MM.1S (cell line): ENCODE data around the gene AUTS2.

ENCODE experiments used
- DNase-seq: peaks from one replicate; pipeline ENCODE4 v3.0.0-alpha.2; 2015
- H2AFZ ChIP-seq: fragments of 300-600 bp; sonication (generic); 2 replicates; pipeline ENCODE4 v1.6.0; 2016; ENCODE audit warnings: antibody characterized with exemption, low read length
- H3F3A ChIP-seq: fragments of 300-600 bp; sonication (generic); 2 replicates; pipeline ENCODE4 v1.6.1; 2016; ENCODE audit warnings: mild to moderate bottlenecking, antibody characterized with exemption, low read length, moderate library complexity, mixed read lengths; ENCODE audit not compliant: insufficient read depth
- H3K27ac ChIP-seq: fragments of 300-600 bp; sonication (generic); 2 replicates; pipeline ENCODE4 v1.5.1; 2016; ENCODE audit warnings: mild to moderate bottlenecking, low read length
- H3K27me3 ChIP-seq: fragments of 300-600 bp; sonication (generic); replicated peaks from 2 replicates; pipeline ENCODE4 v1.6.0; 2016; ENCODE audit warnings: low read length; ENCODE audit not compliant: insufficient read depth
- H3K36me3 ChIP-seq: fragments of 300-600 bp; sonication (generic); replicated peaks from 2 replicates; pipeline ENCODE4 v1.6.1; 2016; ENCODE audit warnings: mild to moderate bottlenecking, low read length, mixed read lengths; ENCODE audit not compliant: insufficient read depth
- H3K4me1 ChIP-seq: fragments of 300-600 bp; sonication (generic); 2 replicates; pipeline ENCODE4 v1.6.1; 2016; ENCODE audit warnings: low read length, mixed read lengths
- H3K4me2 ChIP-seq: fragments of 300-600 bp; sonication (generic); 2 replicates; pipeline ENCODE4 v1.6.0; 2016; ENCODE audit warnings: low read depth, low read length
- H3K4me3 ChIP-seq: fragments of 300-600 bp; sonication (generic); 2 replicates; pipeline ENCODE4 v1.5.1; 2016; ENCODE audit warnings: low read length, mixed read lengths
- H3K79me2 ChIP-seq: fragments of 300-600 bp; sonication (generic); 2 replicates; pipeline ENCODE4 v1.6.1; 2016; ENCODE audit warnings: mixed run types, low read length, mixed read lengths
- H3K9ac ChIP-seq: fragments of 300-600 bp; sonication (generic); 2 replicates; pipeline ENCODE4 v1.6.1; 2016; ENCODE audit warnings: low read length, mixed read lengths
- H3K9me2 ChIP-seq: fragments of 300-600 bp; sonication (generic); replicated peaks from 2 replicates; pipeline ENCODE4 v1.6.1; 2016; ENCODE audit warnings: mild to moderate bottlenecking, low read length, mixed read lengths; ENCODE audit not compliant: insufficient read depth
- H3K9me3 ChIP-seq: fragments of 300-600 bp; sonication (generic); replicated peaks from 2 replicates; pipeline ENCODE4 v1.6.1; 2016; ENCODE audit warnings: mild to moderate bottlenecking, low read length, mixed read lengths; ENCODE audit not compliant: insufficient read depth
- H4K20me1 ChIP-seq: fragments of 300-600 bp; sonication (generic); 2 replicates; pipeline ENCODE4 v1.6.1; 2016; ENCODE audit warnings: mild to moderate bottlenecking, low read length, moderate library complexity, mixed read lengths; ENCODE audit not compliant: insufficient read depth
- EZH2 ChIP-seq: fragments of 300-600 bp; sonication (generic); optimal IDR thresholded peaks from 2 replicates; pipeline ENCODE3; 2017; ENCODE audit warnings: low read depth, mild to moderate bottlenecking, antibody characterized with exemption, low read length, mixed read lengths
- EZH2phosphoT487 ChIP-seq: fragments of 300-600 bp; sonication (generic); IDR thresholded peaks from 2 replicates; pipeline ENCODE4 v1.6.1; 2018; ENCODE audit warnings: antibody characterized with exemption, low read length
- TF ChIP-seq, protein P1 (sequence below): fragments of 300-600 bp; sonication (generic); IDR thresholded peaks from 2 replicates; pipeline ENCODE4 v1.5.1; 2016; ENCODE audit warnings: antibody characterized with exemption, low read length, mixed read lengths

The AUTS2 gene

DNA sequence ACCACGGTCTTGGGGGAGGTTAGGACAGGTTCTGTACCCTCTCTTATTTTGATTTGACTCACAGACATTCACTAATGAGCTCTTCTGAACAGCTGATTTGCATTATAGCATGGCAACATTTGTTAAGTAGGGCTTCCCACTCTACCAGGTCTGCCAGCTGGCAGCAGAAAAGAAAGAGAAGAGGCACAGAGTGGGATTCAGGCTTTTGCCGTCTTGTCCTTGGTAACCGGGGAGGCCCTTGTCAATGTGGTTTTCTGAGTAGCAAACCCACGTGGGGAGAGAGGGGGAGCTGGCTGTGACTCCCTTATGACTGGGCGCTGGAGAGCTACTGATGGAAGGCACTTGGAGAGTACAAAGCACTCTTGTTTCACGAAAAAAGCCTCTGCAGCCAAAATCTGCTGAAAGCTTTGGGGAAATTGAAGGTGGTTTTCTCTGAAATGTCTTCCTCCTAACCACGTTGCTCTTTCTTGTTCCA, 1178.4 kb downstream of the AUTS2 start:
- Histone ChIP-seq H3K4me3 (no peak overlapping the region), H3K27ac (no peak overlapping the region), H3K27me3 (no peaks in the 10 kb centered on the region), H3K9ac (no peak overlapping the region), H3K4me2 (no peak overlapping the region), H3K79me2 (no peaks in the 10 kb centered on the region), H2AFZ (no peak overlapping the region), H3K9me2 (no peaks in the 10 kb centered on the region), H3K9me3 (no peaks in the 10 kb centered on the region), H3K36me3 (peaks cover 3% of the 10 kb centered on the region; the same call in 1 of the 2 replicates), H3K4me1 (no peaks in the 10 kb centered on the region), H3F3A (no peaks in the 10 kb centered on the region), H4K20me1 (no peaks in the 10 kb centered on the region)
- no peak for DNase-seq
- TF ChIP-seq EZH2phosphoT487 (no peak), EZH2 (no peak)
- TF ChIP-seq, protein P1, sequence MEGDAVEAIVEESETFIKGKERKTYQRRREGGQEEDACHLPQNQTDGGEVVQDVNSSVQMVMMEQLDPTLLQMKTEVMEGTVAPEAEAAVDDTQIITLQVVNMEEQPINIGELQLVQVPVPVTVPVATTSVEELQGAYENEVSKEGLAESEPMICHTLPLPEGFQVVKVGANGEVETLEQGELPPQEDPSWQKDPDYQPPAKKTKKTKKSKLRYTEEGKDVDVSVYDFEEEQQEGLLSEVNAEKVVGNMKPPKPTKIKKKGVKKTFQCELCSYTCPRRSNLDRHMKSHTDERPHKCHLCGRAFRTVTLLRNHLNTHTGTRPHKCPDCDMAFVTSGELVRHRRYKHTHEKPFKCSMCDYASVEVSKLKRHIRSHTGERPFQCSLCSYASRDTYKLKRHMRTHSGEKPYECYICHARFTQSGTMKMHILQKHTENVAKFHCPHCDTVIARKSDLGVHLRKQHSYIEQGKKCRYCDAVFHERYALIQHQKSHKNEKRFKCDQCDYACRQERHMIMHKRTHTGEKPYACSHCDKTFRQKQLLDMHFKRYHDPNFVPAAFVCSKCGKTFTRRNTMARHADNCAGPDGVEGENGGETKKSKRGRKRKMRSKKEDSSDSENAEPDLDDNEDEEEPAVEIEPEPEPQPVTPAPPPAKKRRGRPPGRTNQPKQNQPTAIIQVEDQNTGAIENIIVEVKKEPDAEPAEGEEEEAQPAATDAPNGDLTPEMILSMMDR, result no peak

DNA sequence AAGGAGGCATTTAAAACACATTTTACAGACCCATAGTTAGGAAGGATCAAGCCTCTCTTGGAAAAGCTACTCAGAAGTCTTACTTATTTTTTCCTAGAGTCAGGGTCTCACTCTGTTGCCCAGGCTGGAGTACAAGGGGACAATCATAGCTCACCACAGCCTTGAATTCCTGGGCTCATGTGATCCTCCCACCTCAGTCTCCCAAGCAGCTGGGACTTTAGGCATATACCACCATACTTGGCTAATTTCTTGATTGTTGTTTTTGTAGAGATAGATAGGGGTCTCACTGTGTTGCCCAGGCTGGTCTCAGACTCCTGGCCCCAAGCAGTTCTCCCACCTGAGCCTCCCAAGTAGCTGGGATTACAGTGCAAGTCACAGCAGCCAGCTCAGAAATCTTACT, 1179.0 kb downstream of the AUTS2 start:
- H3K27ac ChIP-seq, result no peak overlapping the region
- H4K20me1 ChIP-seq, result no peaks in the 10 kb centered on the region
- no peak overlapping the region for H3K4me3 ChIP-seq
- H3K4me2 ChIP-seq, result no peak overlapping the region
- TF ChIP-seq EZH2 (no peak), EZH2phosphoT487 (no peak)
- TF ChIP-seq, protein P1, result no peak
- H2AFZ ChIP-seq, result no peak overlapping the region
- no peak overlapping the region for H3K9ac ChIP-seq
- DNase-seq, result no peak
- no peaks in the 10 kb centered on the region for H3F3A ChIP-seq
- H3K79me2 ChIP-seq, result no peaks in the 10 kb centered on the region
- no peaks in the 10 kb centered on the region for H3K27me3 ChIP-seq
- H3K4me1 ChIP-seq, result no peaks in the 10 kb centered on the region
- H3K9me3 ChIP-seq, result no peaks in the 10 kb centered on the region
- peaks cover 8% of the 10 kb centered on the region; the same call in 1 of the 2 replicates for H3K36me3 ChIP-seq
- H3K9me2 ChIP-seq, result no peaks in the 10 kb centered on the region

DNA sequence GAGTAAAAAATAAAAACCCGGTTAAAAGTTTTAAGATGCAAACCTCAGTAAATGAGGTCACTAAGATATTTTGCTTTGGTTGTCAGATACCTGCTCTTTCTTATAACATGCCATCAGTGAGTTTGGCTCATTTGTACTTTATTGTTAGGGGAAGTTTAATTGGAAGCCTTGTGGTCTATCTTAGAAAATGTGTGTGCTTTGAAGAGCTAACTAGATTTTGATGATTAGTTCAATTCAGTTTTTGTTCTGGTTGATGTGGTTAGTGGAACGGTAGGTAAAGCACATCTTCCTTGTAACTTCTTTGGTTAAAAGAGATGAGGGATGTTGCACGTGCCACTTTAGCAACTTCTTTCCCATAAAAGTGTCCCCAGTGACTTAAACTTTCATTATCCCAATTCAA, 1180.3 kb downstream of the AUTS2 start:
- Histone ChIP-seq H3K9ac (no peak overlapping the region), H4K20me1 (no peaks in the 10 kb centered on the region), H3F3A (no peaks in the 10 kb centered on the region), H3K4me1 (no peaks in the 10 kb centered on the region), H3K4me2 (no peak overlapping the region), H3K27ac (no peak overlapping the region), H3K36me3 (peaks cover 11% of the 10 kb centered on the region; the same call in 1 of the 2 replicates), H3K27me3 (no peaks in the 10 kb centered on the region), H3K79me2 (no peaks in the 10 kb centered on the region), H3K9me3 (no peaks in the 10 kb centered on the region), H3K4me3 (no peak overlapping the region), H3K9me2 (no peaks in the 10 kb centered on the region), H2AFZ (no peak overlapping the region)
- TF ChIP-seq, protein P1, result no peak
- TF ChIP-seq EZH2phosphoT487 (no peak), EZH2 (no peak)
- no peak for DNase-seq
